GM12878 (cell line): ENCODE results near the gene ADPRS.
A peak's percentile ranks its signal among the peaks of the same experiment; 100 is the strongest.

Source experiments
- BCL11A ChIP-seq: IDR thresholded peaks from 2 replicates; pipeline ENCODE4 v1.6.1; 2011; ENCODE audit warnings: low read depth, low read length
- CHD2 ChIP-seq: IDR thresholded peaks from 2 replicates; pipeline ENCODE4 v1.6.1; 2011; ENCODE audit warnings: low read depth, low read length, improper control_type of control experiment, borderline replicate concordance
- EP300 ChIP-seq, 2 experiments: fragments of 150-350 bp in 1 of 2; IDR thresholded peaks; 2 replicates each; pipeline ENCODE4 v1.6.1; 2011 to 2012; ENCODE audit warnings: low read depth in 2 of 2, low read length in 2 of 2, borderline replicate concordance in 1 of 2, improper control_type of control experiment in 1 of 2, inconsistent platforms in 1 of 2; ENCODE audit not compliant: control insufficient read depth in 1 of 2
- MTA3 ChIP-seq: IDR thresholded peaks from 2 replicates; pipeline ENCODE4 v1.6.1; 2012; ENCODE audit warnings: low read length, inconsistent platforms, borderline replicate concordance
- POLR2A ChIP-seq: IDR thresholded peaks from 2 replicates; pipeline ENCODE4 v1.6.1; 2011; ENCODE audit warnings: low read depth, mild to moderate bottlenecking, low read length

- TF ChIP-seq BCL11A = no peak
- no peak for TF ChIP-seq MTA3
- TF ChIP-seq CHD2 = 0 out of 2 replicates have a peak, but pooled peaks have one; percentile 60
- TF ChIP-seq POLR2A = peak; percentile 99
- TF ChIP-seq EP300 (IDR thresholded peaks at IDR 0.05; ENCODE audit: borderline replicate concordance in 1 of 2, control insufficient read depth in 1 of 2, low read depth in 2 of 2, low read length in 2 of 2) = no peak; a peak in 1 of 4 replicates
Measured at GRCh38 chr1:36088577-36089392, at the start of gene ADPRS.
